Activated T-cell treated with anti-CD3 and anti-CD28 coated beads, Interleukin-2, amount 50 U/mL, for 48 hours (primary cell): ENCODE data around the gene ZNF718.
A peak's percentile ranks its signal among the peaks of the same experiment; 100 is the strongest.
"Not testable (repeated sequence)": the region's sequence is repeated elsewhere in the genome, so short reads cannot be mapped to it uniquely, and the experiment has no call there.

Experiments used
- DNase-seq, 2 experiments: peaks; one replicate each; pipeline ENCODE4 v3.0.0-alpha.2; 2020

The ZNF718 gene

DNA sequence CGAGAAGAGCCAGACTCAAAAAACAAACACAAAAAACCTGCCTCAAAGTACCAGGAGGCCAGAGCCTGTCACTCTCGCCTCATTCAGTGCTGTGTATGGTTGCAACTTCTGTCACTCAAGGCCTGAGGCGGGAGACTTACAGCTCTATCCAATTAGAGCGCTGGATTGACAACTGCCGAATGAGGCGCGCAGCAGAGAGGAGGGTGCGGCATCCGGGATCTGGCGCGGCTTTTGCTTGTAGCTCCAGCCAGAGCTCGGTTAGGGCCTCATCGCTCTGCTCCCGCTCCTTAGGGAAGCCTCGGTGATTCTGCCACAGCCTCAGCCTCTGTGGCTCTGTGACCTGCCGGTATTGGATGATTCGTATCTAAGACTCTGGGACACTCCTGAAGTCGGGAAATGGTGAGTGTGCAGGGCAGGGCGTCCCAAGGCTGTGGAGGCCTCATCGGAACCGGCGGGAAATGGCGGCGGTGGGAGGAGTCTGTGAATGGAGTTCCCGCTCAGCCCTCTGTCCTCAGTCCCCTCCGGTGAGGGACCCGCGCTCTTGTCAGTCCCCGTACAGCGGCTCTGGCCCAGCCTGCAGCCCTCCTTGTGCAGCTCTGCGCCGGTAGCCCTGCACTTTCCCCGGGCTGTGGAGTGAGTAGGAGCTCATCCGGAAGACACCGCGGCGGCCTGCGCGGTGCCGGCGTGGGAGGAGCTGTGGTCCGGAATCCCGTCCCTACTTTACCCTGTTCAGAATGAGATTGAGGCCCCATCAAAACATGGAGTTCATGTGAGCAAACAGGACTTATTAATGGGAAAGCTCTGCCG is at the start of gene ZNF718:
Gene ZNF718, plus strand, starts transcription at position 227 of the 807 bp plus-strand sequence. Its CDS starts 170 bp downstream, at position 397.
- DNase-seq: peak; percentile 96 to 98

DNA sequence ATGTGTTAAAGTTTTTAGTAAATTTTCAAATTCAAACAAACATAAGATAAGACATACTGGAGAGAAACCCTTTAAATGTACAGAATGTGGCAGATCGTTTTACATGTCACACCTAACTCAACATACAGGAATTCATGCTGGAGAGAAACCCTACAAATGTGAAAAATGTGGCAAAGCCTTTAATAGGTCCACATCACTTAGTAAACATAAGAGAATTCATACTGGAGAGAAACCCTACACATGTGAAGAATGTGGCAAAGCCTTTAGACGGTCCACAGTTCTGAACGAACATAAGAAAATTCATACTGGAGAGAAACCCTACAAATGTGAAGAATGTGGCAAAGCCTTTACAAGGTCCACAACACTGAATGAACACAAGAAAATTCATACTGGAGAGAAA is 38.4 kb upstream of the ZNF718 start:
- DNase-seq: no peak

DNA sequence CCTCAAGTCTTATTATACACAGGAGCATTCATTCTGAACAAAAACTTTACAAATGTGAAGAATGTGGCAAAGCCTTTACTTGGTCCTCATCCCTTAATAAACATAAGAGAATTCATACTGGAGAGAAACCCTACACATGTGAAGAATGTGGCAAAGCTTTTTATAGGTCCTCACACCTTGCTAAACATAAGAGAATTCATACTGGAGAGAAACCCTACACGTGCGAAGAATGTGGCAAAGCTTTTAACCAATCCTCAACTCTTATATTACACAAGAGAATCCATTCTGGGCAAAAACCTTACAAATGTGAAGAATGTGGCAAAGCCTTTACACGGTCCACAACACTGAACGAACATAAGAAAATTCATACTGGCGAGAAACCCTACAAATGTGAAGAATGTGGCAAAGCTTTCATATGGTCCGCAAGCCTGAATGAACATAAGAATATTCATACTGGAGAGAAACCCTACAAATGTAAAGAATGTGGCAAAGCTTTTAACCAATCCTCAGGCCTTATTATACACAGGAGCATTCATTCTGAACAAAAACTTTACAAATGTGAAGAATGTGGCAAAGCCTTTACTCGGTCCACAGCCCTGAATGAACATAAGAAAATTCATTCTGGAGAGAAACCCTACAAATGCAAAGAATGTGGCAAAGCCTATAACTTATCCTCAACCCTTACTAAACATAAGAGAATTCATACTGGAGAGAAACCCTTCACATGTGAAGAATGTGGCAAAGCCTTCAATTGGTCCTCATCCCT is 37.6 kb upstream of the ZNF718 start:
- not testable (repeated sequence) for DNase-seq

DNA sequence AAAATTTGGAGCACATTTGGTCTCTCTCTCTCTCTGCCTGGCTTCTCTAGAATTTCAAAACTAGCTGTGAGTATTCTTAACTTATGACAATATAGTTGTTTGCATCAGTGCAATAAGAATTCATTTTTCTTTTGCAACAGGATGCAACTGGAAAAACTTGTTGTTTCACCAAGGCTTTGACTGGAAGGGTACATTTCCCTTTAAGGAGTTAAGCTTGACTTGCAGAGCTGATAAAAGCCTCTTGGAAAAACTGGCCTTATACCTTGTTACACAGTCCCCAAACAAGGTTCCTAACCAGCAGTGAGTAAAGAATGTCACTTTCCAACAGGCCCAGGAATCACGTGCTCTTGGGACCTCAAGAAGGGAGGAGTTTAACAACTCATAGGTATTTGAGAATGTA is 25.9 kb upstream of the ZNF718 start:
- no peak for DNase-seq

DNA sequence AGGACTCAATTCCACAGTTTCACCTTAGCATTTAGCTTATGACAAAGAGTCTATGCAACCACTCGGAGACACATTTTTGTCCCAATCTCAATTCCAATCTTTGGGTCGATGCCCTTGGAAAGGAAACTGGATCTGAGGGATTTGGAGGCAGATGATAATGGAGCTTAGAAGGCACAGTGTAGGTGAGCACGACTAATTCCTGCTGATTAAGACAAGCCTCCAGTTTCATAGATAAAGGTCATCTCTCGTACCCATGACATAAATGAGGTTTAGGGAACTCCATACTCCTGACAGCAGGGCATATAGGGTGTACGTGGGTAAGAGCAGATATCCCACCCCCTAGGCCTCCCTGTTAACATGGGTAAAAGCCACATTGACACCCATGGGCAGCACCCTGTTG is 24.4 kb upstream of the ZNF718 start:
- DNase-seq: no peak

DNA sequence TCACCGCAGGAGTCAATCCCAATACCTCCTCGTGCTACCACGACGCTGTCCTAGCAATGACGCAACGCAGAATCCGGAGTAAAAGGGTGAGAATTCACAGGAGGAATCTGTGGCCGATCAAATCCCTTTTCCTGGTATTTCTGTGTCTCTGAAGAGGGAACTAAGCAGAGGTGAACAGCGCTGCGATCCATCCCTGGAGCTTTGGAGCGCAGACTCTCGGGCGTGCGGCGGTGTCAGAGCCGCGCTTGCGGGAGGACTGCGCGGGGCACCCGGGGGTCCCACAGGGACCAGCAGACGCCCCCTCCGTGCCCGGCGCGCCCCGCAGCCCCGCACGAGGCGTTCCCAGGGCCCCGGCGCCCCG is 17.2 kb upstream of the ZNF718 start:
- DNase-seq: no peak

DNA sequence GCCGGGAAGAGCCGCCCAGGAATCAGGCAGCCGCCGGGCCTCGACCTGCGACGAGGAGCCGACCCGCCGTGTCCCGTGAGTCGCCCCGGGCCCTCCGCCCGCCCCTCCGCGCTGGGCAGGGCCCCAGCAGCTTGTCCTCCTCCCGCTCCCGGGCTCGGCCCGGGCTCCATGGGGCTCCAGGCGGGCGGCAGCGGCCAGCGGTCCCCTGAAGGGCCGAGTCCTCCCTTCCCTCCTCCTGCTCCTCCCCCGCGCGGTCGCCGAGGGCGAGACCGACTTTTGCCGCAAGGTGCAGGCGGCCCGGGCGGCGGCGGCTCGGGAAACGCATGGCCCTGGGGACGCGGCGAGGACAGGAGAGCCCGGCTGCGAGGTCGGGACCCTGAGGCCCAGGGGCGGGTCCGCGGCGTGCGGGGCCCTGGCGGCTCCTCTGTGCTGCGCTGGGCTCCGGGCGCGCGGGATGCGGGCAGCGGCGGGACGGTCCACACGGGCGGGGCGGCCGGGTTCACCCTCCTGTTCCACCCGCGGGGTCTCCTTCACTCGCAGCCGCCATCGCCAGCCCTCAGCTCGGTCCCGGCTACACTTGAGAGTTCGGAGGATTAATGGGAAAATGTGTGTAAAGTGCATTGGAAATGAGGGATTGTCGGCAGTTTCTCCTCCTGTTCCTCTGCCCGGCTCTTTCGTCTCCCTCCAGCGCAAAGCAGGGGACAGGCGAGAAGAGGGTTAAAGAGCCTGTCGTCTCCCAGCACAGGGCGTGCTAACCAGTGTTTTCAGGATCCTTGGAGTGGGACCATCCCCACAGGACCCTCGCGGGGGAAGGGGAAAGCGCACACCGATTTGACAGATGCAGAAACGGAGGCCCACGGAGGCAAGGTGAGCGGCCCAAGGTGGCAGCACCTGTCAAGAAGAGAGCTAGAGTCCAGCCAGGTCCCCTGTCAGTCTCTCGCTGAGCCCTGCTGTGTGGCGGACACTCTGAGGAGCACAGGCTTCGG is 16.6 kb upstream of the ZNF718 start:
- DNase-seq: no peak

DNA sequence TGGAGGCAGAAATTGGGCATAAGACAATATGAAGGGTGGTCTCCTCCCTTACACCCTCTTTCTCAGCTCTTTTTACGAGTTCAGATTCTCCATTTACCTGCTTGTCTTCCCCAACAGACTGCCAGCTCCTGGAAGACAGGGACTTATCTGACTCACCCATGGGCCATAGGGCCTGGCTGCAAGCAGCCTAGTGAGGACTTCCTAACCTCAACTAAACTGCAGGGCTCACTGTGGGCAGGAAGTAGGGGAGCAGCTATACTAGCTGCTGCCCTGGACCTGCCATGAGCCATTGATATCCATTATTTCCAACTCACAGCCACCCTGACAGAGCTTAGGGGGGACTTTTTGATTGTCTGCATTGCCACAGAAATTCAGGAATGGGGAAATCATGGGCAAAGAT is 11.5 kb upstream of the ZNF718 start:
- no peak for DNase-seq

DNA sequence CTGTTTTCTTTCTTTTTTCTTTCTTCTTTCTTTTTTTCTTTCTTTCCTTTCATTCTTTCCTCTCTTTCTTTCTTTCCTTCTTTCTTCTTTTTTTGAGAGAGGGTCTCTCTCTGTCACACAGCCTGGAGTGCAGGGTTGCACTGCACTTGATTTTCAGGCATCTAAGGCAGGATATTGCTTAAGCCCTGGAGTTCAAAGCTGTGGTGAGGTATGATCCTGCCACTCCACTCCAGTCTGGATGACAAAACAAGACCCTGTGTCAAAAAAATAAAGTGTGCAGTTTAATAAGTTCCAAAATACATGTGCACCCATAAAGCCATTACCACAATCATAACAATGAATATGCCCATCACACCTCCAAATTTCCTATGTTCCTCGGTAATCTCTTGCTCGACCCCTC is 10.6 kb upstream of the ZNF718 start:
- no peak for DNase-seq

DNA sequence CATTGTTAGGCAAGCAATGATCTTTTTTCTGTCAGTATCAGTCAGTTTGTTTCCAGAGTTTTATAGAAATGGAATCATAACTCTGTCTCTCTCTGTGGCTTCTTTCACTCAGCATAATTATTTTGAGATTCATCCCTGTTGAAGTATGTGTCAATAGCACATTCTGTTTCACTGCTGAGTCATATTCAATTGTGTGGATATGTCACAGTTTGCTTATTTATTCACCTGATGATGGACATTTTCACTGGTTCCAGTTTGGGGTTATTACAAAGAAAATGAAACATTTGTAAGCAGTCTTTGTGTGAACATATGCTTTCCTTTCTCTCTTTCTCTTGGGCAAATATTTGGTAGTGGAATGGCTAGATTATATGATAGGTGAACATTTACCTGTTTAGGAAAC is 10.2 kb upstream of the ZNF718 start:
- DNase-seq: no peak

DNA sequence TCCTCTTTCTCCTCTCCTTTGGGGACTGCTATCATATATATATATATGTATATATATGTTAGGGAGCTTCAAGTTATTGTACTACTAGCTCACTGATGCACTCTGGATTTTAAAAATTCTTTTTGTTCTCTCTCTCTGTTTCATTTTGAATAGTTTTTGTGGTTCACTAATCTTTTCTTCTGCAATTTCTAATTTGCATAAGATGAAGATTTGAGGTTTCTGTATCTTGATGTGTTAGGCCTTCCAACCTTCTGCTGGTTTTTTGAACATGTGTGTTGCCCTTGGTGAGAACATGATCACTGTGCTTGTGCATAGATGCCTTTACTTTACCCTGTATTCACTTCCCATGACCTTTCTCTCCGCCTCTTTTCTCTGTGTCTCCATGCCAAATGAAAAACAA is 7.8 kb upstream of the ZNF718 start:
- DNase-seq: no peak

DNA sequence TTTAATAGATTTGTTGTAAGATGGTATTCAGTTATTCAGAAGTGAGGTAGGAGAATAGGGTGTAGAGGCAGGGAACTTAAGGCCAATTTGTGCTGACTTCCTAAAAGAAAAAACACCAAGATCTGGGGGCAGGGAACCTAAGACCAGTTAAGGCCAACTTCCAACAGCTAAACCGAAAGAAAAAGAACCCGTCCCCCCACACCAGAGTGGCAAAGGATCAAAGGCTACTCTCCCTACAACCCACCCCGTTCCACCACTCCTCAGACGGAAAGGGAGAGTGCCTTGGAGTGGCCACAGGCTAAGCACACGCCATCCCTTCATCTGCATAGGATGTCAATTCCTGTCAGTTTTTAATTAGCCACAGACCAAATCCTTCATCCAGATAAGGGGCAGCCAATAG is 3.7 kb upstream of the ZNF718 start:
- no peak for DNase-seq

DNA sequence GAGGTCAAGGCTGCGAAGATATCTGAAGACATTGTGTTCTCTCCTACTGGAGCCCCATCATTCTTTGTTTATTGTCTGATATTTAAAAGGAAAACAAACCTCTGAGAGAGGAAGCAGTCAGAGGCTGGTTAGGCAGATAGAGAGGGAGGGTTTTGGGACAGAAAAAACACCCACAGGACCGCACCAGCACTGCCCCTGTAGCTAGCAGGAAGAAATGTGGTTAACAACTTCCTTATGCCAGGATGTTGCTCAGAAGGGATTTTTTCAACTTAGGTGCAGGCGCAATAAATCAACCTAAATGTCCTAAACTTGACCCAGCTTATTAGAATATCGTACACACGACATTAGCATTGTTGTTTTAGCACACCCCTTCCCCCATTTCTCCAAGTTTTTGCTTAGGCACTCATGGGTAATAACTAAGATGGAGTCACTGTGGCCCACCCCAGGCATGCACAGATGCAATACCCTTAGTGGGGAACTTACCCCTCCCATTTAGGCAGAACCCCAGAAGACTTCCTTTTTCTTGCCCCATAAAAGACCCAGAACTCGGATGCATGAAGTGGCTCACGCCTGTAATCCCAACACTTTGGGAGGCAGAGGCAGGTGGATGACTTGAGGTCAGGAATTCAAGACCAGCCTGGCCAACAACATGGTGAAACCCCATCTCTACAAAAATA is 2.8 kb upstream of the ZNF718 start:
- DNase-seq: no peak

DNA sequence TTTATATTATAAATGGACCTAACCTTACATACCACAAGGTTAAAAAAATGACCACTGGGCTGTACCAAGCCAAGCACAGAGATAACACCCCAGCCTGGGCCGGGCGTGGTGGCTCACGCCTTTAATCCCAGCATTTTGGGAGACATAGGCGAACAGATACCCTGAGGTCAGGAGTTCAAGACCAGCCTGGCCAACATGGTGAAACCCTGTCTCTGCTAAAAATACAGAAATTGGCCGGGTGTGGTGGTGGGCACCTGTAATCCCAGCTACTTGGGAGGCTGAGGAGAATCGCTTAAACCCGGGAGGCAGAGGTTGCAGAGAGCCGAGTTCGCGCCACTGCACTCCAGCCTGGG is 403 bp upstream of the ZNF718 start:
- not testable (repeated sequence) for DNase-seq

DNA sequence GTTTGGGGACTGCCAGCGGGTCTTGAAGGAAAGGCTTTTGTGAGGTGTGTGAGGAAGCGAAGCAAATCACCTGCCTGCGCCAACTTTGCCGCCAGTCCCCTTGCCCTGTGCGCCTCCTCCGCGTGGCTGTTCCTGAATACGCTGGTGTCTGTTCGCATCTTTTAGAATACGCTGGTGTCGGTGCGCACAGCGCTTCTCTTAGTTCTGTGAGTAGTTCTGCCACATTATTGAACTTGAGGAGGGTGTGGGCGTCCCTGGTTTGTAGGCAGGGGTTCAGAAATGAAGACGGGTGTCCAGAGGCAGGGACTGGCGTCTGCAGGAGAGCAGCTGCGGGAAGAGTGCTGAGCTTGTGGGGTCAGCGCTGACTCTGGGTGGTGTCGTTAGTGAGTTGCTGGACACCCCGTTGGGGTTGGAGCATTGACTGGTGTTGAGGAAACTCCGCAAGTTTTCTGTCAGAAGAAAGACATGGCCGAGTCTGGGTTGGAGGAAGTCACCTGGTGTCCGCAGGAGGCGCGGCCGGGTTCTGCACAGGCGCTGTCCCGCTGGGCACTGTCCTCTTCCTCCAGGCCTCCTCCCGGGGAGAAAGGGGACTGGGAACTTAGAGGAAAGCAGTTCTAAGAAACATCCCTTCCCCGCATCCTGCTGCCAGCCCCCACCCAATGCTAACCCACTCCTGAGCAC is 930 bp downstream of the ZNF718 start:
- no peak for DNase-seq

DNA sequence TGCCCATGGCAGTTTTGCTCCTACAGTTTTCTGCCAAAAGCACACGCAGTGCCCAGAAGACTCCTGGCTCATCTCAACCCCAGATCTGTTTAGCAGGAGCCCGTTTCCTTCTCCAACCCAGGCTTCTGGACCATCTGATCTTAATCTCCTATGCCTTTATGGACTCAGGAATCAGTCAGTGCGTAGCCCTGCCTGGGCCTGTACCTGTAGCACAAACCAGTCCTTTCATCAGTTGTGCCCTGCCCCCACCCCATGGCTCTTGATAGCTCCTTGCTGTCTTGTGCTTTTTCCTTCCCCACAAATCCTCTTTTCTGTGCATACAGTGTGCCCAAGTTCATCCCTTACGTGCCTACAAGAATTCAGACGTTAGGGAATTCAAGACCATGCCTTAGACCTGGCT is 1.5 kb downstream of the ZNF718 start:
- DNase-seq: no peak

DNA sequence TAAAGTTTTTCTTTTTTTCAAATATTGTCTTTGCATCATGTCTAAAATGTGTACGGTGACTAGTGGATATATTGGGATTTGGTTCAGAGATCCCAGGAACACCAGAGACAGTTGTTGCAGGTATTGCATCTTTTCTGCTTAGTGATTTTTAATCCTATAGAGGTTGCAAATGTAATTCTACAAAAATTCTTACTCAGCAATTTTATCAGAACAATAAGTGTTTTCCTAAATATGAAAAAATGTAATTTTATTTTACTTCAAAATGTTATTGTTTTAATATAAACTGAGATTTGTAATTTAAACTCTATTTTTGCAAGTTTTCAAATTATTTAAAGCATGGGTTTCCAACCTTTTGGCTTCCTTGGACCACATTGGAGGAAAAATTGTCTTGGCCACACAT is 8.2 kb downstream of the ZNF718 start:
- DNase-seq: no peak

DNA sequence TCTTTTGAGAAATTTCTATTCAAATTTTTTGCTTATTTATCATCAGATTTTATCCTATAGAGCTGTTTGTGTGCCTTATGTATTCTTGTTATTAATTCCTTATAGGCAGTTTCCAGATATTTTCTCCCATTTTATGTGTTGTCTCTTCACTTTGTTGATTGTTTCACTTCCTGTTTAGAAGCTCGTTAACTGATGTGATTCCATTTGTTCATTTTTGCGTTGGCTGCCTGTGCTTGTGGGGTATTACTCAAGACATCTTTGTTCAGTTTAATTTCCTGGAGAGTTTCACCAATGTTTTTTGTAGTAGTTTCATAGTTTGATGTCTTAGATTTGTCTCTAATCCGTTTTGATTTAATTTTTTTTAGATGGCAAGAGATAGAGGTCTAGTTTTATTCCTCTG is 14.6 kb downstream of the ZNF718 start:
- DNase-seq: no peak

DNA sequence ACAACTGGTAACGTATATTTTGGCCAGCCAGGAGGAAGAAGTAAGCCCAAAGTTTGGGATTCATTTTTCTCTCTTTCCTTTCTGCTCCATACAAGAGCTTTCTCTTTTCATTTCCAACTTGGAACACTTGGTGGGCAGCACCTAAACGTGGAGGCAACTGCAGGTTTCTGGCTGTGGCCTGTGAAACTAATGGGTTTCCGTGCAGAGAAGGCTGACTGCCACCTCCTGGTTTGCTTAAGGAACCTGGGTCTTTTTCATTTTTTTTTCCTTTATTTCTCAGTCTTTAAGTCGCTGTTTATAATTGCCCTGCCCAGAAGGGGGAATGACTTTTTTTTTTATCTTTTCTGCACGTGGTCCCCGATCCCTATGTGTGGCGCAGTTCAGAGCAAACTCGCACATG is 15.4 kb downstream of the ZNF718 start:
- no peak for DNase-seq

DNA sequence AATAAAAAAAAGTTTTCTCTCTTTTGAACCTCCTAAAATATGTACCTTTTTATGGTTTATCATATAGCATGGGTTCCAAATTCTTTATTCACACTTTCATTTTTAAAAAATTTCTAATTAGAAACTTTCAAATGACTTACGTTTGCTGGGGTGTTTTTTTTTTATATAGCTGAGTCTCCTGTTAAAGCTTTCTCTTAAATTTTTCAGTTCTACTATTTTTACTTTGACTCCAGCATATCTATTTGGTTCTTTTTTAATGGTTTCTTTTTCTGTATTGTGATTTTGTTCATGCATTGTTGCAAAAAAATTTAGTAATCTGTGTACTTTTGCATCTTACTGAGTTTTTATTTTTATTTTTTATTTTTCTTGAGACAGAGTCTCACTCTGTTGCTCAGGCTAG is 22.3 kb downstream of the ZNF718 start:
- no peak for DNase-seq

DNA sequence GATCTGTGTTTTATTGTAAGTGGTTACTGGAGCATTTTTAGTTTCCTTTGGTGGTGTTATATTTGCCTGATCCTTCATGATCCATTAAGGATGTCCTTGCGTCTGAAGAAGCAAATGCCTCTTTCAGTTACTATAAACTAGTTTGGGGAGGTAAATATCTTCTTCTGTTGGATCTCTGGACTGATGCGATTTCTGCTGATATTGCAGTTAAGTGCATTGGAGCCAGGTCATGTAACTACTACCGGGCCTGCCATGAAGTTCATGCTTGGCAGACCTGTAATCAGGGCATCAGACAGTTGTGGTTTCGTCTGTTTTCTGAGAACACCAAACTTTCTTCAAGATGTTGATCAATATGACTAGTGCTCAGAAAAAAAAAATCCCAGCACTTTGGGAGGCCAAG is 22.9 kb downstream of the ZNF718 start:
- DNase-seq: no peak
